Bronchial epithelial cell (primary cell): Measurements from ENCODE around the gene CCL16. TPM values are rescaled to one million over a fixed set of nuclear protein-coding genes. Genes with fewer than 3 reads are reported as not detected.
"Not testable (repeated sequence)": the region's sequence is repeated elsewhere in the genome, so short reads cannot be mapped to it uniquely, and the experiment has no call there.

Experiments
- DNase-seq: peaks from one replicate; pipeline ENCODE4 v3.0.0-alpha.2; 2010; ENCODE audit warnings: low read depth
- FAIRE-seq: peaks from 2 replicates; lab custom pipeline; 2011; peaks lifted over from hg19 to GRCh38; lab: Jason Lieb, UNC
- H3K27me3 ChIP-seq: 2 replicates; pipeline ENCODE4 v1.5.1; 2011; ENCODE audit warnings: low read length; ENCODE audit not compliant: control insufficient read depth, insufficient read depth
- H3K36me3 ChIP-seq: 2 replicates; pipeline ENCODE4 v1.5.1; 2011; ENCODE audit warnings: low read length; ENCODE audit not compliant: control insufficient read depth, insufficient read depth
- H3K4me3 ChIP-seq: 2 replicates; pipeline ENCODE4 v1.5.1; 2011; ENCODE audit warnings: mild to moderate bottlenecking, low read depth, low read length, control low read depth
- CTCF ChIP-seq: IDR thresholded peaks from 2 replicates; pipeline ENCODE4 v1.5.1; 2011; ENCODE audit warnings: mild to moderate bottlenecking, moderate library complexity, low read length, control low read depth, inconsistent platforms; ENCODE audit not compliant: insufficient read depth, severe bottlenecking
- total RNA-seq: library from RNA; depleted of rRNA; stranded (reverse); fragments of >200 nt; gene quantifications from 2 replicates; pipeline ENCODE4 v1.2.1, GENCODE V29; 2014

The CCL16 gene
- total RNA-seq, 1 donor from 2014 or later, result not detected

- no peaks in the 10 kb centered on the region for H3K36me3 ChIP-seq
- DNase-seq, result no peak
- FAIRE-seq, result no peak
- H3K27me3 ChIP-seq, result no peaks in the 10 kb centered on the region
- TF ChIP-seq CTCF, result no peak
- H3K4me3 ChIP-seq, result no peak overlapping the region
Observed at GRCh38 chr17:36016555-36016954, 35.3 kb upstream of the CCL16 start.

GRCh38 chr17:36015895-36016294 is 34.6 kb upstream of the CCL16 start:
- DNase-seq, H3K36me3 ChIP-seq, H3K27me3 ChIP-seq, H3K4me3 ChIP-seq, FAIRE-seq: not testable (repeated sequence)

DNA sequence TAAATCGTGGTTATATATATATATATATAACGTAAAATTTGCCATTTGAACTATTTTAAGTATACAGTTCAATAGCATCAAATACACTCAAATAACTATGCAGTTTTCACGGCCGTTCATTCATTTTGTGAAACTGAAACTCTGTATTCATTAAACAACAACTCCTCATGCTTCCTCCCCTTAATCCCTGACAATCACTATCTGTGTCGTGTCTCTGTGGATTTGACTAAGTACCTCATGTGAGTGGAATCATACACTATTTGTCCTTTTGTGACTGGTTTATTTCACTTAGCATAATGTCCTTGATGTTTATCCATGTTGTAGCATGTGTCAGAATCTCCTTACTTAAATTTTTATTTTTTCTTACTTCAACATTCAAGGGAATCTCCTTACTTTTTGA is 33.6 kb upstream of the CCL16 start:
- FAIRE-seq, result no peak
- TF ChIP-seq CTCF, result no peak
- no peak overlapping the region for H3K4me3 ChIP-seq
- no peak for DNase-seq
- no peaks in the 10 kb centered on the region for H3K27me3 ChIP-seq
- no peaks in the 10 kb centered on the region for H3K36me3 ChIP-seq

DNA sequence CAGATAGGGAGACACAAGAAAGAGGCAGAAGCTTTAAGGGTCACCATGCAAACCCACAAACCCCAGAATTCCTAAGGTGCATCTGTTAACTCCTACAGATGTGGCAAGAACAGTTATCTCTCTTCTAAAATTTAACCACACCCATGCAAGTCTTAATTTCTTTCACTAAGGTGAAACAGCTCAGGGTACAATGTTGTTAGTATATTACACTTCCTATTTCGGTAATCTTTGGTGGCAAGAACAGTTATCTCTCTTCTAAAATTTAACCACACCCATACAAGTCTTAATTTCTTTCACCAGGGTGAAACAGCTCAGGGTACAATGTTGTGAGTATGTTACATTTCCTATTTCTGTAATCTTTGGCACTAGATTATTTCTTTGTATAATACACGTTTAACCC is 29.9 kb upstream of the CCL16 start:
- FAIRE-seq (no peak), DNase-seq (no peak)
- no peak for TF ChIP-seq CTCF
- Histone ChIP-seq H3K36me3 (no peaks in the 10 kb centered on the region), H3K27me3 (no peaks in the 10 kb centered on the region), H3K4me3 (no peak overlapping the region)

DNA sequence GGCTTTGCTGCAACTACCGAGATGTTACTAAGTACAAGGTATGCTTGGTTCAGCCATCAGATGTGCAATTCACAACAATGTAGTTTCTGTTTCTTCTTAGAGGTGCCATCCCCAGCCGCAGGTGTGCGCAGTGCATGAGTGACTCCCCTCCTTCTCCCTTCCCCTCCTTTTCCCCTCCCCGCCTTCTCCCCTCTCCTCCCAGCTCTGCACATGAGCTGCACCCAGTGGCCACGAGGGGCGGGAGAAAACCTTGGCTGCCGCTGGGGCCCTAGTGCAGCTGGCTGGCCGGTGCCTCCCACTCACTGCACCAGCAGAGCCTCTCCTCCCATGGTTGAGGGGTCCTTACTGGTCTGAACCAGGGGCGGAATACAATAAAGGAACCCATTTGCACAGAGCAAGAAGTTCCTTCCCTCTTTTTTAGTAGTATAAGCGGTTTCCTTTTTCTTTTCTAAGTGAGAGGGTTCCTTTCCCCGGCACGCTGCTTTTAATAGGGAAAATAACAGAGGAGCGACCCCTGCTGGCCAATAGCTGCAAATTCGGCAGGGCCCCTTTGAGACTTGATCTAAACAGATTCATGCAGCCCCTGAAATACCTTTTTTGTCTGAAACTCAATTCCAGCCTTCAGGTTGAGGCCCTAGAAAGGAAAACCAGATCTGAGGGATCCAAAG is 27.8 kb upstream of the CCL16 start:
- TF ChIP-seq CTCF, result peak; percentile 49
- no peak overlapping the region for H3K4me3 ChIP-seq
- no peaks in the 10 kb centered on the region for H3K36me3 ChIP-seq
- no peak for FAIRE-seq
- no peak for DNase-seq
- no peaks in the 10 kb centered on the region for H3K27me3 ChIP-seq

GRCh38 chr17:36004594-36005108 is 23.4 kb upstream of the CCL16 start:
- H3K27me3 ChIP-seq, result no peaks in the 10 kb centered on the region
- DNase-seq, result no peak
- H3K36me3 ChIP-seq, result no peaks in the 10 kb centered on the region
- TF ChIP-seq CTCF, result no peak
- no peak for FAIRE-seq
- H3K4me3 ChIP-seq, result no peak overlapping the region
